ENCODE results near the gene SGCD.
A peak's percentile ranks its signal among the peaks of the same experiment; 100 is the strongest.

Gene SGCD

GRCh38 chr5:156326718-156327259, at the start of gene SGCD:
Gene SGCD, plus strand, starts transcription at chr5:156327164.
- peaks cover 15% of the 10 kb centered on the region for H3K36me3 ChIP-seq
- peak within 1 kb of the TSS; percentile 63 for H3K27ac ChIP-seq
- no peak for TF ChIP-seq CTCF (IDR thresholded peaks at IDR 0.05; ENCODE audit: low read depth, low read length)
- H3K9me3 ChIP-seq (ENCODE audit: severe bottlenecking) = no peaks in the 10 kb centered on the region
- no peaks in the 10 kb centered on the region for H3K27me3 ChIP-seq (ENCODE audit: insufficient read depth, low read depth, severe bottlenecking)
- peak; percentile 58 for DNase-seq
- peak within 1 kb of the TSS; percentile 71 for H3K4me3 ChIP-seq (ENCODE audit: low read depth, low read length)

GRCh38 chr5:156277290-156277689, 49.7 kb upstream of the SGCD start:
- no peaks in the 10 kb centered on the region for H3K9me3 ChIP-seq (ENCODE audit: severe bottlenecking)
- H3K27ac ChIP-seq = no peak overlapping the region
- no peak for DNase-seq
- TF ChIP-seq CTCF (IDR thresholded peaks at IDR 0.05; ENCODE audit: low read depth, low read length) = no peak
- H3K4me3 ChIP-seq (ENCODE audit: low read depth, low read length) = no peak overlapping the region
- H3K36me3 ChIP-seq = no peaks in the 10 kb centered on the region
- H3K27me3 ChIP-seq (ENCODE audit: insufficient read depth, low read depth, severe bottlenecking) = no peaks in the 10 kb centered on the region

- H3K27me3 ChIP-seq (ENCODE audit: insufficient read depth, low read depth, severe bottlenecking) = no peaks in the 10 kb centered on the region
- no peak for TF ChIP-seq CTCF (IDR thresholded peaks at IDR 0.05; ENCODE audit: low read depth, low read length)
Observed at GRCh38 chr5:156295431-156295830, 31.5 kb upstream of the SGCD start.

GRCh38 chr5:156310115-156310514, 16.8 kb upstream of the SGCD start:
- no peaks in the 10 kb centered on the region for H3K27me3 ChIP-seq (ENCODE audit: insufficient read depth, low read depth, severe bottlenecking)
- H3K27ac ChIP-seq = no peak overlapping the region
- H3K9me3 ChIP-seq (ENCODE audit: severe bottlenecking) = peaks cover 2% of the 10 kb centered on the region
- TF ChIP-seq CTCF (IDR thresholded peaks at IDR 0.05; ENCODE audit: low read depth, low read length) = no peak
- no peaks in the 10 kb centered on the region for H3K36me3 ChIP-seq
- no peak for DNase-seq
- H3K4me3 ChIP-seq (ENCODE audit: low read depth, low read length) = no peak overlapping the region

More at GRCh38 chr5:156295431-156295830, 31.5 kb upstream of the SGCD start:
- Histone ChIP-seq H3K4me3 (ENCODE audit: low read depth, low read length) (no peak overlapping the region), H3K9me3 (ENCODE audit: severe bottlenecking) (no peaks in the 10 kb centered on the region), H3K36me3 (no peaks in the 10 kb centered on the region), H3K27ac (peak overlapping the region; percentile 62)
- peak; percentile 39 for DNase-seq

- no peaks in the 10 kb centered on the region for H3K9me3 ChIP-seq (ENCODE audit: severe bottlenecking)
- no peaks in the 10 kb centered on the region for H3K27me3 ChIP-seq (ENCODE audit: insufficient read depth, low read depth, severe bottlenecking)
- no peak overlapping the region for H3K27ac ChIP-seq
- H3K4me3 ChIP-seq (ENCODE audit: low read depth, low read length) = no peak overlapping the region
- no peaks in the 10 kb centered on the region for H3K36me3 ChIP-seq
- no peak for DNase-seq
- no peak for TF ChIP-seq CTCF (IDR thresholded peaks at IDR 0.05; ENCODE audit: low read depth, low read length)
Observed at GRCh38 chr5:156312897-156313694, 13.9 kb upstream of the SGCD start.

Data from WERI-Rb-1 (cell line).